HG02938 (cell line): ENCODE measurements around the gene CENPM.
A peak's percentile ranks its signal among the peaks of the same experiment; 100 is the strongest.
"Not testable (repeated sequence)": the region's sequence is repeated elsewhere in the genome, so short reads cannot be mapped to it uniquely, and the experiment has no call there.

ENCODE experiments used
- ATAC-seq: cut with Tn5 transposase; IDR thresholded peaks from one replicate; pipeline ENCODE4 v1.9.1; 2021; ENCODE audit warnings: mild to moderate bottlenecking, moderate library complexity; ENCODE audit not compliant: unreplicated experiment

CENPM gene

DNA sequence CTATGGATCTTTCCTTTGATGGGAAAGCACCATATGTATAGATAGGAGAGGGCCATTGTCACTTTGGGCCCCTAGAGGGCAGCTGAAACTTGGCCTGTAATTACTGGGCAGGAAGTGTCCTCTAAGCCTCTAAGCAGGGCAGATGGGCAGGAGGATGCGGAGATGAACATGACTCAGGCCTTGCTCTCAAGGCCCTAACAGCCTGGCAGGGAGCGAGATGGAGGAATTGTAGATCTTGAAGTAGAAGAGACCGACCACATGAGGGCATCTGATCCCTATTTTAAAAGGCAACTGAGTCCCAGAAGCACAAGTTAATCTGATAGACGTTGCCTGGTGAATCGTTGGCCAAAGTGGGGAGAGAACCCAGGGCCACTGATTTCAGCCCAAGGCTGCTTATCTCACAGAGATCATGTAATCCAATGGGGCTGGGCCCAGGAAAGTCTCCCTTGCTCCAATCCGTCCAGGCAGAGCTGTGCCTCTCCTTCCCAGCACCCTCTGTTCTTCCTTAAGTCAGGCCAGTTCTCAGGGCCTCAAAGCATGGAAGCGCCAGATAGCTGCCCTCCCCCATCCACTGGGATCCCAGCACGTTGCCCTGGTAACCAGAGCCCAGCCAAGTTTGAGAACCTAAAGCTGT is 19.8 kb upstream of the CENPM start:
- ATAC-seq: no peak

DNA sequence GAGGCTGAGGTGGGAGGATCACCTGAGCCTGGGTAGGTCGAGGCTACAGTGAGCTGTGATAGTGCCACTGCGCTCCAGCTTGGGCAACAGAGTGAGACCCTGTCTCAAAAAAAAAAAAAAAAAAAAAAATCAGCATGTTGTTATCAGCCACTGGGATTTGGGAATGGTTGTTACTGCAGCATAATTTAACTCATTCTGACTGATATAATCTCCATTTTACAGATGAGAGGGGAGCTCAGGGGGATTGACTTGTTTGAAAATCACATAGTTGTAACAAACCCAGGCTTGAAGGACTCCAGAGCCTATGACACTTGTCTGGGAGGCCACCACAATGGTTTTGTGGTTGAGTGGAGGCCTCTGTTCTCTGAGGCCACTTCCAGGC is 19.3 kb upstream of the CENPM start:
- ATAC-seq: no peak

DNA sequence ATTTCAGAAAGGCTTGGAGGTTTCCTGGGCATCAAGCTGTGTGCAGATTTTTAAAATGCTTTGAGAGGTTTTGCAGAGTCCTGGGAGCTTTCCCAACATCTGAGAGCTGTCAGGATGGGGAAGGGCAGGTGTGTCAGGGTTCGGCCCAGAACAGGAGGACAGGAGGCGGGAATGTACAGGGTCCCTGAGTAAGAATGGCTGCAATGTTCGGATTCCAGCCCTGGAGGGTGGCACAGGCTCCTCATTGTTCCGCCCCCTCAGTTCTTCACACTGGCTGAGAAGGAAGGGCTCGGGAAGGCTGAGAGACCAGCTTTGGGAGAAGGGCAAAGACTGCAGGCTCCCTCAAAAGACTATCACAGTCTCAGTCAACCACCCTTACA is 17.1 kb upstream of the CENPM start:
- no peak for ATAC-seq

- no peak for ATAC-seq
These were observed 16.6 kb upstream of the CENPM start for GRCh38 chr22:41963453-41964111.

DNA sequence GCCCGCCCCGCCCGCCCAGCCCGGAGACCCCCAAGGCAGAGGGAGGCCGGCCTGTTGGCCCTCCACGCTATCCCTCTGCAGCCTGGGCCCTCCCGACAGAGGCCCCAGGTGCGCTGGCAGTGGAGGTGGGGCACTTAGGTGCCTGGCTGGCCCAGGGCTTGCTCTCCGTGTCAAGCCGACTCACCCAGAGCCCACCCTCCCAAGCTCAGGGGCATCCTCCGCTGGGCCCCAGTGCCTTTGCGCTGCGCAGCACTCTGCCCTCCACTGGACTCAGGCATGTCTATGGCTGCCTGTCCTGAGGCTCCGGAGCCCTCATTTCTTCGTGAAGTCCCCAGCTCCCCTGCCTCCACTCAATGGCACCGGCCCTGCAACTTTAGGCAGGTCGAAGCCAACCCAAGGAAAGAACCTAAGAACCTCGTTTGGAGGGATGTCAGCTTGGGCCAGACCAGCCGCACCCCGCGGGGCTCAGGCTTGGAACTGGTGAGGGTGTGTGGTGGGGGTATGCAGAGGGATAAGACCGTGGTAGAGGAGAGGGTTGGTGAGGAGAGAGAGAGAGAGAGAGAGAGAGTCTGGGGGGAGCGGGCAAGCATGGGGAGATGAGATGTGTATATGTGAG is 11.1 kb upstream of the CENPM start:
- ATAC-seq: no peak

DNA sequence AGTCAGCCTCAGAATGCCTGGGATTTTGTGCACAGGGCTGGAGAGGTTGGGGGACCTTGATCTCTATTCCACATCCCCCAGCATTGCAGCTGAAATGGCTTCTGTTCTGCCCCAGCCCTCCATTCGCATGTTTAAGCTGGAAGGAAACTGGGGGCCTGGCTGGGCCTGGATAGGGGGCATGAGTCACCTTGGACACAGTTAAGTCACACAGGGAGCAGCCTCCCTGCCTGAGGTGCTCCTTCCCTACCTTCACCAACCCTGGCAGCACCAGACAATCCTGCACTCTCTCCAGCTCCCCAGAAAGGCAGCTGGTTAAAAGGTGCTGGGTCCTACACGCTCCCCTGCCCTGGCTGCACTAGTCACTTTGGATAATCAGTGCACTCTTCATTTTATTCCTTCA is 5.8 kb upstream of the CENPM start:
- no peak for ATAC-seq

DNA sequence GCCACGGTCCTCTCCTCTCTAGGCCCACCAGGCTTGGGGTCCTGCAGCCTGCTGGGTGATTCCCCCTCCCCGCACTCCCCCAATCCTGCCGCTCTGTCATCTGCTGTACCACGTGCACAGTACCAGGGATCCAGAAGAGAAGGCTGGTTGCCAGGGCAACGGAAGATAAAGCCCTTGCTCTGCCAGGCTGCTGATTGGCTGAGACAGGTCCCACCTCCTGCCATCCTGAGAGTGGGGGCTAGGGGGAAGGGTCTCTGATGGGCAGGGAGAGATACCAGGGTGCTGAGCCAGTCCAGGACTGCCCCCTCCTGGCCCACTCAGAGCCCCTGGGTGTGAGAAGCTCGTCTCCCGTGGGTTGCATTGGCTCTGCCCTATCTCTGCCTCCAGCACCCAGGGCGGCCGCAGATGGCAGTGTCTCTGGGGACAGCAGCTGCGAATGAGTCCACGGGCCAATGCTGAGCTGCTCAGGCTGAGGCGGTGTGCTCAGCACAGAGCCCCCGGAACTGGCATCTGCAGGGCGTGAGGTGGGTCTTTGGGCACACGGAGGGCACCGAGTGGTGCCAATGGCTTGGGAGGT is 5.0 kb upstream of the CENPM start, which contains the start of gene SMIM45:
SMIM45 (plus strand) TSS at position 253 of the 577 bp plus-strand sequence.
- no peak for ATAC-seq

DNA sequence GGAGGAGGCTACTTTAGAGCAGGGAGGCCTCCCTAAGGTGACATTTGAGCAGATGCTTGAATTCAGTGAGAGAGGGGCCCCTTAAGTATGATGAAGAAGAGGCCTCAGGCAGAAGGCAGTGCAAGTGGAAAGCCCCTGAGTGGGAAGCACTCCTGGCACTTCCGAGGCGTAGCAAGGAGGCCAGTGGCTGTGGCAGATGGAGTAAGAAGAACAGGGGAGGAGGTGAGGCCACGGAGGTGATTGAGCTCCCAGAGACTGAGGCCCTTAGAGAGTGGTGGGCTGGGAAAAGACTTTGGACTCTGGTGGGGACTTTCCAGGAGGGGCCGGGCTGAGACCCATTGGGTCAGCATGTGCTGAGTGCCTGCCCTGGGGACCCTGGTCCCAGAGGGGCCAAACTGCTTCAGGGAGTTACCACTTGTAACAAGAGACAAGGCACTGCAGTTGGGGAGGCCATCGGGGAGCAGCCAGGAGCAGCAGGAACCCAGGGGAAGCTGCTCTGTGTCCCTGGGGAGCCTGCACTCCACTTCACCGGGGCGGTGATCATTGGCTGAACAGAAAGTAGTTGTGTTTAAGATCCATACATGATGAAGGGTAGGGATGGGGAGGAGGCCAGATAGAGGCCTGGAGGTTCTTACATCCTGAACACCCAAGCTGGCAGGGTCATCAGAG is 2.5 kb upstream of the CENPM start:
- no peak for ATAC-seq

DNA sequence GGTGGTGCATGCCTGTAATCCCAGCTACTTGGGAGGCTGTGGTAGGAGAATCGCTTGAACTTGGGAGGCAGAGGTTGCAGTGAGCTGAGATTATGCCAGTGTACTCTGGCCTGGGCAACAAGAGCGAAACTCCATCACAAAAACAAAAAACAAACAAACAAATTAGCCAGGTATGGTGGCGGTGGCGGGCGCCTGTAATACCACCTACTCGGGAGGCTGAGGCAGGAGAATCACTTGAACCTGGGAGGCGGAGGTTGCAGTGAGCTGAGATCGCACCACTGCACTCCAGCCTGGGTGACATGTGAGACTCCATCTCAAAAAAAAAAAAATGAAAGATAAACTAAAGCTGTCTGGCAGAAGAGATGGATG is 2.0 kb upstream of the CENPM start:
- not testable (repeated sequence) for ATAC-seq

DNA sequence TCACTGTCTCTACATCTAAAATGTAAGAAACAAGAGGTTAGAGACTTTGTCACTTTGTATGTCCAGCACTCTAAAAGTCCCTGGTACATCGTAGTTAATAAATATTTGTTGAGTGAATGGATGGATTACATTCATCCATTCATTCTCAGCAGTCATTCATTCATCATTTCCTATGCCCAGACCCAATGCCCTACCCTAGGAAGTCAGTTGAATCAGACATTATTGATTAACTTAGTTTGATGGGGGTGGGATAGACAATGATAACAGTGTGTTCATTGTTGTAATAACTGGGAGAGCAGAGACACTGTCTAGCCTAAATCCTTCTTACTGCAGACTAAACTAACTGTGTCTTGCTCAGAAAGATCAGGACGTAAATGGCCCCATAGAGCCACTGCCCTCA is 1.2 kb upstream of the CENPM start:
- no peak for ATAC-seq

GRCh38 chr22:41947424-41948080 is 600 bp upstream of the CENPM start:
- ATAC-seq: no peak

- no peak for ATAC-seq
These were observed 3.2 kb downstream of the CENPM start for GRCh38 chr22:41943661-41944209.

DNA sequence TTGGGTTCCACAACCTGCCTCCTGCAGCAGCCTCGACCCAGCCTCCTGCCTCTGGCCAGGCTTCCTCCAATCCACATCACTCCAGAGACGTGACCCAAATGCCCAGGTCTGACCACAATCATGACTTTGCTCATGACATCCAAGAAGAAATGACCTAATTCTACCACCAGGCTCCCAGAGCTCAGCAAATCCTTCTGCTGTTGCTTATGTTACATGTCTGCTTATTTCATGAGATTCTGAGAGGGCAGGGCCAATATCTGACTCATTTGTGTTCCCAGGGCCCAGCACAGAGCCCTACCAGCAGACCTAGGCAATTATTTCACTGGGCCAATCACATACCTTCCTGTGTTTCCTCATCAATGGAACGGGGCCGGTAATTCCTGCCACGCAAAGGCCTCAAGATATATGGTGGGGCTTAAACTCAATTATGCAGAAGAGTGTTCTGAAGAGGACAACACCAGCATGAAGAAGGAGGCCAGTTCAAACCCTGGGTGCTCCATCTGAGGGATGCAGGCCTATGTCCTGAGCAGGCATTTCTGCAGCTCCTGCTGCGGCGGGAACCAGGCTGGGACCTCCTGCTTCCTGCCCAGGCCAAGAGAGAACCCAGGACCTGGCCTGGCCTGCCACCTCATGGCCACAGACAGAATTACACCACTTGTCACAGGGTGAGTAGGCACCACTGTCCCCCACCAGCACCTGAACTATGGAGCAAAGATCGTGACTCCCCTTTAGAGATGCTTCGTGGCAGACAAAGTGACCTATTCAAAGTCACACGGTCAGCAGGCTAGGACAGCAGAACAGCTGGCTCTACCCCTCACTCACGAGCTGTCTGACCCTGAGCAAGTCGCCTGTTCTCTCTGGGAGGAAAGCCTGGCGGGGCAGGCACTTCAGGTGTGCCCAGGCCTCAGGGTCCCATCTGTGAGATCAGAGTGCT is 5.9 kb downstream of the CENPM start:
- ATAC-seq: peak; percentile 39

- peak; percentile 38 for ATAC-seq
These were observed 6.7 kb downstream of the CENPM start for GRCh38 chr22:41939981-41940831.

DNA sequence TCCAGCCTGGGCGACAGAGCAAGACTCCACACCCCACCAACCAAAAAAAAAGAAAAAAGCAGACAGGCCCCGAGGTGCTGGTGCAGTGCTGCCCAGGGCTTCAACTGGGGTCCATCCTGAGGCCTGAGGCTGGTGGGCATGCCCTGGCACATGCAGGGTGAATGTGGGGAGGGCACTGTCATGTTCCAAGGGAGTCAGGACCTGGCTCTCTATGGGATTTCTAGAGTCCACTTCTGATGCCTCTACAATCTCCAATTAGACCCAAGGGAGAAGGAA is 10.1 kb downstream of the CENPM start:
- no peak for ATAC-seq

DNA sequence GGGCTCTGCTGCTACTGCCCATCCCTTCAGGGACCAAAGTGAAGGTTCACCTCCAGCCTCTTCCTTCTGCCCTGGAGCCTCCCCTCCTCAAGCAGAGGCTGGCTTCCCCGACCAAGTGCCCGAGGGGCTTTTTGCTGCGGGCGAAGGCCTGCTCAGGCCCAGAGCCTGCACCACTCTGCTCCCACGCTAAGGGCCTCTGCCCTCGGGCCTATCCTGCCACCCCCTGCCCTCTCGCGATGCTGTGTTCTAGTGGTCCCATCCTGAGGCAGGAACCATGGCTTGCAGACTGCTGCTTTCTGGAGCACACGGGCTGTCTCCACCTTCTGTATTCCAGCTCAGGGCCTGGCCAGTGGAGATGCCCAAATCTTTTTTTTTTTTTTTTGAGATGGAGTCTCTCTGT is 11.4 kb downstream of the CENPM start:
- no peak for ATAC-seq

GRCh38 chr22:41935015-41935351 is 12.0 kb downstream of the CENPM start:
- ATAC-seq: no peak

DNA sequence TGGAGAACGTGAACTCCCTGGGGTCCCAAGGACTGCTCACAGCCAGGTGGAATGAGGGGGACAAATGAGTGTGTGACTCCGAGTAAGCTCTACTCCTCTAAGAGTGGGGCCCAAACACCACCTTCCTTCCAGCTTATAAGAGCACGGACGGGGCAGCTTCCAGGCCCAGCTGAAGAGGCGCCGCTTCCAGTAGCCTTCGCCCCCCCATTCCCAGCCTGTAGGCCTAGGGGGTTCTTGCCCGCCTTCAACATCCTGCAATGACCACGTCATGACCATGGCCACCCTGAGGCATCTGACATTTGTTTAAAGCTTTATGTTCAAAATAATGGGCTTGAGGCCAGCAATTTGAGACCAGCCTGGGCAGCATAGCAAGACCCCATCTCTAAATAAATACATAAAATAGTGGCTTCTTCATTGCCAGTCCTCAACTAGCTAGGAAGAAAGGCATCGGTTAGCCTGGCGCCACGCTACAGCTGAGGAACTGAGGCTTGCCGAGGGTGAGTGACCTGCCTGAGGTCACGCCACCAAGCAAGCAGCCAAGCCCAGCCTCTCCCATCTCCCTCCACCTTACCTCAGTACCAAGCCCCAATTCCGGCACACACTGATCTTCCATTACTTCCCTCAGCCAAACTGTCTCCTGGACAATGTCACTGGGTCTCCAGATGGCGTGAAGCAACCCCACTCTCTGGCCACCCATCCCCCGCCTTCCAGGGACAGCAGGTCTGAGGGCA is 12.5 kb downstream of the CENPM start:
- ATAC-seq: no peak
